H9 (cell line): Measurements from ENCODE around the gene NCBP3. TPM values are rescaled to one million over a fixed set of nuclear protein-coding genes. Genes with fewer than 3 reads are reported as not detected.
A peak's percentile ranks its signal among the peaks of the same experiment; 100 is the strongest.
"Not testable (repeated sequence)": the region's sequence is repeated elsewhere in the genome, so short reads cannot be mapped to it uniquely, and the experiment has no call there.

ENCODE experiments used
- DNase-seq: peaks from one replicate; pipeline ENCODE4 v3.0.0-alpha.2; 2017
- H2AFZ ChIP-seq: one replicate; pipeline ENCODE4 v1.6.1; 2013; ENCODE audit warnings: mild to moderate bottlenecking, low read length, control low read depth, moderate library complexity
- H2AK5ac ChIP-seq: 2 replicates; pipeline ENCODE4 v1.6.1; 2013; ENCODE audit warnings: low read length, control low read depth, mixed read lengths; ENCODE audit not compliant: insufficient read length
- H2BK120ac ChIP-seq: one replicate; pipeline ENCODE4 v1.6.1; 2013; ENCODE audit warnings: low read depth, mild to moderate bottlenecking, low read length, control low read depth, inconsistent platforms; ENCODE audit not compliant: poor library complexity, severe bottlenecking
- H2BK12ac ChIP-seq: 2 replicates; pipeline ENCODE4 v1.6.1; 2013; ENCODE audit warnings: low read length, control low read depth, mixed read lengths, low read depth; ENCODE audit not compliant: insufficient read length
- H2BK15ac ChIP-seq: 2 replicates; pipeline ENCODE4 v1.6.1; 2013; ENCODE audit warnings: low read depth, low read length, control low read depth
- H2BK20ac ChIP-seq: one replicate; pipeline ENCODE4 v1.6.1; 2013; ENCODE audit warnings: low read depth, mild to moderate bottlenecking, low read length, control low read depth, inconsistent platforms; ENCODE audit not compliant: poor library complexity, severe bottlenecking
- H2BK5ac ChIP-seq: 2 replicates; pipeline ENCODE4 v1.6.1; 2013; ENCODE audit warnings: low read length, control low read depth, mixed read lengths; ENCODE audit not compliant: insufficient read length
- H3K14ac ChIP-seq: 2 replicates; pipeline ENCODE4 v1.6.1; 2013; ENCODE audit warnings: low read length, control low read depth; ENCODE audit not compliant: insufficient read depth
- H3K18ac ChIP-seq: 2 replicates; pipeline ENCODE4 v1.6.1; 2013; ENCODE audit warnings: low read depth, mild to moderate bottlenecking, mixed read lengths, low read length, control low read depth; ENCODE audit not compliant: insufficient read length
- H3K23ac ChIP-seq: 2 replicates; pipeline ENCODE4 v1.6.1; 2013; ENCODE audit warnings: low read length, control low read depth, mixed read lengths, low read depth; ENCODE audit not compliant: insufficient read length
- H3K23me2 ChIP-seq: 2 replicates; pipeline ENCODE4 v1.6.1; 2013; ENCODE audit warnings: low read depth, mild to moderate bottlenecking, mixed read lengths, low read length, control low read depth; ENCODE audit not compliant: insufficient read length, poor library complexity, severe bottlenecking
- H3K27ac ChIP-seq: 2 replicates; pipeline ENCODE4 v1.5.1; 2013; ENCODE audit warnings: low read length, control low read depth, mixed read lengths, low read depth; ENCODE audit not compliant: insufficient read length
- H3K27me3 ChIP-seq: 2 replicates; pipeline ENCODE4 v1.6.1; 2013; ENCODE audit warnings: low read length, control low read depth, inconsistent platforms; ENCODE audit not compliant: insufficient read depth
- H3K4ac ChIP-seq: 2 replicates; pipeline ENCODE4 v1.6.1; 2013; ENCODE audit warnings: low read depth, mild to moderate bottlenecking, control low read depth, inconsistent platforms, low read length, moderate library complexity
- H3K4me1 ChIP-seq: 2 replicates; pipeline ENCODE4 v1.6.1; 2013; ENCODE audit warnings: low read length, control low read depth, inconsistent platforms; ENCODE audit not compliant: insufficient read depth
- H3K4me2 ChIP-seq: 2 replicates; pipeline ENCODE4 v1.6.1; 2013; ENCODE audit warnings: low read length, control low read depth, mixed read lengths; ENCODE audit not compliant: insufficient read length, insufficient read depth
- H3K56ac ChIP-seq: 2 replicates; pipeline ENCODE4 v1.6.1; 2013; ENCODE audit warnings: low read depth, mild to moderate bottlenecking, mixed read lengths, low read length, control low read depth; ENCODE audit not compliant: insufficient read length
- H3K79me1 ChIP-seq: 2 replicates; pipeline ENCODE4 v1.6.1; 2013; ENCODE audit warnings: low read depth, mild to moderate bottlenecking, moderate library complexity, low read length, control low read depth, inconsistent platforms; ENCODE audit not compliant: insufficient read depth, poor library complexity, severe bottlenecking
- H3K79me2 ChIP-seq: 2 replicates; pipeline ENCODE4 v1.6.1; 2013; ENCODE audit warnings: low read length, control low read depth, inconsistent platforms; ENCODE audit not compliant: insufficient read depth
- H3K9ac ChIP-seq: 2 replicates; pipeline ENCODE4 v1.6.1; 2013; ENCODE audit warnings: low read length, control low read depth, mixed read lengths; ENCODE audit not compliant: insufficient read length; ENCODE audit errors: extremely low read depth
- H3K9me3 ChIP-seq: one replicate; pipeline ENCODE4 v1.6.1; 2013; ENCODE audit warnings: low read depth, low read length, inconsistent platforms; ENCODE audit not compliant: control insufficient read depth
- H3T11ph ChIP-seq: one replicate; pipeline ENCODE4 v1.6.1; 2013; ENCODE audit warnings: mild to moderate bottlenecking, low read length, control low read depth, inconsistent platforms
- H4K20me1 ChIP-seq: one replicate; pipeline ENCODE4 v1.6.1; 2013; ENCODE audit not compliant: control insufficient read depth, insufficient read length, insufficient read depth
- H4K5ac ChIP-seq: 2 replicates; pipeline ENCODE4 v1.6.1; 2013; ENCODE audit warnings: low read depth, mild to moderate bottlenecking, mixed read lengths, low read length, control low read depth; ENCODE audit not compliant: insufficient read length
- H4K8ac ChIP-seq: replicated peaks from 2 replicates; pipeline ENCODE4 v1.6.1; 2013; ENCODE audit warnings: low read length, control low read depth, mixed read lengths, low read depth; ENCODE audit not compliant: insufficient read length
- H4K91ac ChIP-seq: 2 replicates; pipeline ENCODE4 v1.6.1; 2013; ENCODE audit warnings: low read depth, mild to moderate bottlenecking, moderate library complexity, mixed read lengths, low read length, control low read depth; ENCODE audit not compliant: insufficient read length
- H3K27ac Mint-ChIP-seq, 3 experiments: 2 replicates in 2 of 3; 3 replicates in 1 of 3; pipeline ENCODE4 v1.8.0; 2020 to 2021; ENCODE audit warnings: mixed read lengths in 3 of 3, mild to moderate bottlenecking in 1 of 3, moderate library complexity in 1 of 3
- H3K27me3 Mint-ChIP-seq: 2 replicates; pipeline ENCODE4 v1.8.0; 2021; ENCODE audit warnings: low read depth, mild to moderate bottlenecking, moderate library complexity, mixed read lengths
- H3K36me3 Mint-ChIP-seq, 3 experiments: 2 replicates in 2 of 3; 3 replicates in 1 of 3; pipeline ENCODE4 v1.8.0; 2020 to 2021; ENCODE audit warnings: low read depth in 3 of 3, mixed read lengths in 3 of 3; ENCODE audit not compliant: insufficient read depth in 1 of 3
- H3K4me1 Mint-ChIP-seq, 2 experiments: 2 replicates each; pipeline ENCODE4 v1.8.0; 2020; ENCODE audit warnings: mixed read lengths in 2 of 2
- H3K4me3 Mint-ChIP-seq, 2 experiments: 2 replicates in 1 of 2; 3 replicates in 1 of 2; pipeline ENCODE4 v1.8.0; 2020 to 2021; ENCODE audit warnings: mild to moderate bottlenecking in 2 of 2, mixed read lengths in 2 of 2, moderate library complexity in 1 of 2
- H3K9me3 Mint-ChIP-seq, 2 experiments: 2 replicates in 1 of 2; 3 replicates in 1 of 2; pipeline ENCODE4 v1.8.0; 2020; ENCODE audit warnings: mild to moderate bottlenecking in 2 of 2, mixed read lengths in 2 of 2, moderate library complexity in 1 of 2
- WGBS: extraction: QIAGEN DNeasy Blood & Tissue Kit; methylation state at CpG from one replicate; pipeline ENCODE4 v1.1.7; 2013; ENCODE audit warnings: missing lambda C conversion rate, low lambda C conversion rate, mixed read lengths; ENCODE audit not compliant: insufficient read length; ENCODE audit errors: extremely low coverage; 5-methylcytosine and 5-hydroxymethylcytosine counted together
- total RNA-seq: library from RNA; stranded (reverse); gene quantifications from 2 replicates; pipeline ENCODE4 v1.2.1, GENCODE V29; 2021
- TF ChIP-seq, protein P1 (sequence below): fragments of 200-600 bp; sonication (generic); conservative IDR thresholded peaks from 3 replicates; pipeline ENCODE4 v1.8.0; 2021; ENCODE audit warnings: antibody characterized with exemption, mild to moderate bottlenecking

The NCBP3 gene
- total RNA-seq, 1 experiment from 2014 or later = 45.7 TPM

DNA sequence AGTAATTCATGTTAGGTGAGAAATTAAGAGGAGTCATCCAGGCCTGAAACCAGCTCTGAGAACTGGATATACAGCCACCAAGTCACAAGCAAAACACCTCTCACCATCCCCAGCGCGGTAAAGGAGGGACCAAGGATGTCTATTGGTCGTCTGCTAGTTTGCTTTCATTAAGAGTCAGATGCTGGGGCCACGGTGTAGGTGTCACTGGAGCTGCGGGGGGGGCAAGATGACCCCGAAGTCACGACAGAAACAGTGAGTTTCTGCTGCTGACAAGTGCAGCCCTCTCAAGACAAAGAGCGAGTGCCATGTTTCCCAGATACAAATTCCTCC is 790 bp downstream of the NCBP3 start:
- Histone ChIP-seq H3K27ac (no peak overlapping the region), H2AK5ac (no peak overlapping the region), H3K4ac (no peak overlapping the region), H4K91ac (no peak overlapping the region), H2BK5ac (no peak overlapping the region), H3K56ac (no peak overlapping the region), H2BK12ac (no peak overlapping the region), H3K23me2 (no peaks in the 10 kb centered on the region), H3K9ac (peak overlapping the region; percentile 89), H3K4me2 (peak overlapping the region; percentile 60), H3T11ph (no peak overlapping the region), H2BK20ac (no peak overlapping the region), H3K23ac (no peak overlapping the region), H3K18ac (no peak overlapping the region), H3K27me3 (no peaks in the 10 kb centered on the region), H3K4me1 (no peaks in the 10 kb centered on the region), H3K14ac (no peak overlapping the region), H3K79me1 (peaks cover 7% of the 10 kb centered on the region), H4K5ac (no peak overlapping the region), H3K79me2 (peaks cover 10% of the 10 kb centered on the region; the same call in 1 of the 2 replicates), H2AFZ (no peak overlapping the region), H4K8ac (no peak overlapping the region), H2BK15ac (no peak overlapping the region), H3K9me3 (no peaks in the 10 kb centered on the region), H2BK120ac (no peak overlapping the region), H4K20me1 (no peaks in the 10 kb centered on the region)
- Mint-ChIP-seq H3K27ac (peak overlapping the region in 2 of 3 experiments; percentile 96 to 97; a peak in 5 of 7 replicates), H3K27me3 (peaks cover 9% of the 10 kb centered on the region), H3K9me3 (no peaks in the 10 kb centered on the region), H3K36me3 (peaks cover 11 to 36% (median 35%) of the 10 kb centered on the region in 3 experiments; a peak in 6 of 7 replicates), H3K4me3 (peak overlapping the region; percentile 94 to 98), H3K4me1 (peaks cover 12 to 18% of the 10 kb centered on the region in 2 experiments)
- WGBS = no CpG with 5 or more reads among the region's 8 CpGs
- DNase-seq = no peak
- TF ChIP-seq, protein P1, sequence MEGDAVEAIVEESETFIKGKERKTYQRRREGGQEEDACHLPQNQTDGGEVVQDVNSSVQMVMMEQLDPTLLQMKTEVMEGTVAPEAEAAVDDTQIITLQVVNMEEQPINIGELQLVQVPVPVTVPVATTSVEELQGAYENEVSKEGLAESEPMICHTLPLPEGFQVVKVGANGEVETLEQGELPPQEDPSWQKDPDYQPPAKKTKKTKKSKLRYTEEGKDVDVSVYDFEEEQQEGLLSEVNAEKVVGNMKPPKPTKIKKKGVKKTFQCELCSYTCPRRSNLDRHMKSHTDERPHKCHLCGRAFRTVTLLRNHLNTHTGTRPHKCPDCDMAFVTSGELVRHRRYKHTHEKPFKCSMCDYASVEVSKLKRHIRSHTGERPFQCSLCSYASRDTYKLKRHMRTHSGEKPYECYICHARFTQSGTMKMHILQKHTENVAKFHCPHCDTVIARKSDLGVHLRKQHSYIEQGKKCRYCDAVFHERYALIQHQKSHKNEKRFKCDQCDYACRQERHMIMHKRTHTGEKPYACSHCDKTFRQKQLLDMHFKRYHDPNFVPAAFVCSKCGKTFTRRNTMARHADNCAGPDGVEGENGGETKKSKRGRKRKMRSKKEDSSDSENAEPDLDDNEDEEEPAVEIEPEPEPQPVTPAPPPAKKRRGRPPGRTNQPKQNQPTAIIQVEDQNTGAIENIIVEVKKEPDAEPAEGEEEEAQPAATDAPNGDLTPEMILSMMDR = no peak

DNA sequence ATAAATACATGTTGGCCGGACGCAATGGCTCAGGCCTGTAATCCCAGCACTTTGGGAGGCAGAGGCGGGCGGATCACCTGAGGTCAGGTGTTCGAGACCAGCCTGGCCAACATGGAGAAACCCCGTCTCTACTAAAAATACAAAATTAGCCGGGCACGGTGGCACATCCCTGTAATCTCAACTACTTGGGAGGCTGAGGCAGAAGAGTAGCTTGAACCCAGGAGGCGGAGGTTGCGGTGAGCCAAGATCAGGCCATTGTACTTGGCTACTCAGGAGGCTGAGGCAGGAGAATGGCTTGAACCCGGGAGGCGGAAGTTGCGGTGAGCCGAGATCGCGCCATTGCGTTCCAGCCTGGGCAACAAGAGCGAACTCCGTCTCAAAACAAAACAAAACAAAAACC is 1.5 kb downstream of the NCBP3 start:
- H3K27ac Mint-ChIP-seq = peak overlapping the region in 1 of 3 experiments; percentile 33; a peak in 2 of 7 replicates
- not testable (repeated sequence) for H2BK120ac ChIP-seq, H3K4me1 ChIP-seq, H4K5ac ChIP-seq, H2BK5ac ChIP-seq, H3K27ac ChIP-seq, H3K9me3 ChIP-seq, H3K18ac ChIP-seq, H4K20me1 ChIP-seq, H2BK12ac ChIP-seq, H3K9me3 Mint-ChIP-seq, H3K14ac ChIP-seq, H3K23ac ChIP-seq, H3K79me1 ChIP-seq, DNase-seq, H4K8ac ChIP-seq, H2BK15ac ChIP-seq, H3K27me3 Mint-ChIP-seq, H2AFZ ChIP-seq, H3K27me3 ChIP-seq, H3K4ac ChIP-seq, H3K23me2 ChIP-seq, H3T11ph ChIP-seq, H3K56ac ChIP-seq, H2BK20ac ChIP-seq, H3K9ac ChIP-seq, H4K91ac ChIP-seq, H2AK5ac ChIP-seq
- peaks cover 10% of the 10 kb centered on the region; the same call in 1 of the 2 replicates for H3K79me2 ChIP-seq
- no CpG with 5 or more reads among the region's 19 CpGs for WGBS
- H3K36me3 Mint-ChIP-seq = peaks cover 18 to 43% (median 42%) of the 10 kb centered on the region in 3 experiments; a peak in 6 of 7 replicates
- H3K4me3 Mint-ChIP-seq = peak overlapping the region; percentile 94 to 98
- peak overlapping the region; percentile 60 for H3K4me2 ChIP-seq
- peaks cover 12 to 18% of the 10 kb centered on the region in 2 experiments for H3K4me1 Mint-ChIP-seq
